Ishikawa (cell line): ENCODE results near the gene ZXDC.

Experiments used
- CEBPB ChIP-seq: IDR thresholded peaks from 2 replicates; pipeline ENCODE4 v1.6.1; 2012
- CREB1 ChIP-seq: IDR thresholded peaks from 2 replicates; pipeline ENCODE4 v1.6.1; 2012; ENCODE audit warnings: low read depth
- EGR1 ChIP-seq: IDR thresholded peaks from 2 replicates; pipeline ENCODE4 v1.6.1; 2012
- EP300 ChIP-seq: IDR thresholded peaks from 2 replicates; pipeline ENCODE4 v1.6.1; 2012; ENCODE audit warnings: borderline replicate concordance
- FOXM1 ChIP-seq: IDR thresholded peaks from 2 replicates; pipeline ENCODE4 v1.6.1; 2012; ENCODE audit warnings: low read depth, borderline replicate concordance
- MAX ChIP-seq: IDR thresholded peaks from 2 replicates; pipeline ENCODE4 v1.6.1; 2012
- NFIC ChIP-seq: IDR thresholded peaks from 2 replicates; pipeline ENCODE4 v1.6.1; 2012
- RAD21 ChIP-seq: IDR thresholded peaks from 2 replicates; pipeline ENCODE4 v1.6.1; 2012; ENCODE audit warnings: low read depth
- REST ChIP-seq: IDR thresholded peaks from 2 replicates; pipeline ENCODE4 v1.6.1; 2012; ENCODE audit warnings: low read depth, mild to moderate bottlenecking
- TAF1 ChIP-seq: IDR thresholded peaks from 2 replicates; pipeline ENCODE4 v1.6.1; 2012; ENCODE audit warnings: low read depth, mild to moderate bottlenecking
- TCF12 ChIP-seq: IDR thresholded peaks from 2 replicates; pipeline ENCODE4 v1.6.1; 2012; ENCODE audit warnings: low read depth
- TEAD4 ChIP-seq: IDR thresholded peaks from 2 replicates; pipeline ENCODE4 v1.6.1; 2012
- USF1 ChIP-seq: IDR thresholded peaks from 2 replicates; pipeline ENCODE4 v1.6.1; 2012
- YY1 ChIP-seq: IDR thresholded peaks from 2 replicates; pipeline ENCODE4 v1.6.1; 2012; ENCODE audit warnings: low read depth
- ZBTB7A ChIP-seq: IDR thresholded peaks from 2 replicates; pipeline ENCODE4 v1.6.1; 2012; ENCODE audit warnings: low read depth

The ZXDC gene

GRCh38 chr3:126439346-126439967 lies 36.2 kb downstream of the ZXDC start:
- TF ChIP-seq ZBTB7A = no peak

- TF ChIP-seq CEBPB (no peak), USF1 (no peak), FOXM1 (no peak), EGR1 (no peak), MAX (no peak), TAF1 (no peak), CREB1 (no peak)
Measured at GRCh38 chr3:126438746-126439145, 36.9 kb downstream of the ZXDC start.

- no peak for TF ChIP-seq RAD21
Measured at GRCh38 chr3:126438186-126438585, 37.5 kb downstream of the ZXDC start.

- TF ChIP-seq TCF12 (no peak), RAD21 (no peak), YY1 (no peak)
Measured at GRCh38 chr3:126436826-126437717, 38.6 kb downstream of the ZXDC start.

- TF ChIP-seq EGR1 (no peak), TAF1 (no peak), ZBTB7A (no peak), YY1 (no peak)
Measured at GRCh38 chr3:126435456-126436315, 40.0 kb downstream of the ZXDC start.

GRCh38 chr3:126434931-126435411 lies 40.7 kb downstream of the ZXDC start:
- TF ChIP-seq TCF12 = no peak
- TF ChIP-seq YY1 = no peak
- TF ChIP-seq NFIC = no peak
- TF ChIP-seq EGR1 = no peak
- TF ChIP-seq TEAD4 = no peak
- no peak for TF ChIP-seq CEBPB
- no peak for TF ChIP-seq ZBTB7A
- no peak for TF ChIP-seq MAX
- no peak for TF ChIP-seq CREB1
- TF ChIP-seq USF1 = no peak
- TF ChIP-seq TAF1 = no peak
- no peak for TF ChIP-seq RAD21
- no peak for TF ChIP-seq EP300
- no peak for TF ChIP-seq FOXM1

GRCh38 chr3:126434264-126434590 lies 41.5 kb downstream of the ZXDC start:
- TF ChIP-seq EGR1 = no peak
- no peak for TF ChIP-seq CREB1
- TF ChIP-seq RAD21 = no peak

- no peak for TF ChIP-seq ZBTB7A
- TF ChIP-seq REST = no peak
- no peak for TF ChIP-seq NFIC
Measured at GRCh38 chr3:126433496-126434263, 42.0 kb downstream of the ZXDC start.
